AG10803 (cell line): ENCODE data around the gene FLNC.

Source experiments
- DNase-seq: peaks from one replicate; pipeline ENCODE4 v3.0.0; 2010; ENCODE audit warnings: low read depth
- H3K4me3 ChIP-seq: 2 replicates; pipeline ENCODE4 v1.5.1; 2011; ENCODE audit warnings: mild to moderate bottlenecking, low read length, control low read depth
- CTCF ChIP-seq: conservative IDR thresholded peaks from 2 replicates; pipeline ENCODE4 v1.5.1; 2011; ENCODE audit warnings: mild to moderate bottlenecking, low read length, control low read depth, inconsistent platforms

FLNC gene

GRCh38 chr7:128888039-128888755, 58.0 kb downstream of the FLNC start:
- no peak overlapping the region for H3K4me3 ChIP-seq
- no peak for DNase-seq
- no peak for TF ChIP-seq CTCF

GRCh38 chr7:128888756-128889095, 58.5 kb downstream of the FLNC start:
- no peak for TF ChIP-seq CTCF
- H3K4me3 ChIP-seq = no peak overlapping the region
- DNase-seq = no peak

- DNase-seq = no peak
Observed at GRCh38 chr7:128889121-128889520, 58.9 kb downstream of the FLNC start.

GRCh38 chr7:128890306-128891109, 60.3 kb downstream of the FLNC start:
- no peak for DNase-seq
- no peak overlapping the region for H3K4me3 ChIP-seq
- no peak for TF ChIP-seq CTCF

More at GRCh38 chr7:128889121-128889520, 58.9 kb downstream of the FLNC start:
- no peak for TF ChIP-seq CTCF
- H3K4me3 ChIP-seq = no peak overlapping the region

- DNase-seq = no peak
- no peak for TF ChIP-seq CTCF
- no peak overlapping the region for H3K4me3 ChIP-seq
Observed at GRCh38 chr7:128891110-128891941, 61.1 kb downstream of the FLNC start.

- no peak for DNase-seq
- H3K4me3 ChIP-seq = no peak overlapping the region
- TF ChIP-seq CTCF = no peak
Observed at GRCh38 chr7:128891942-128892269, 61.7 kb downstream of the FLNC start.
